ENCODE data around the gene SDF4. TPM values are rescaled to one million over a fixed set of nuclear protein-coding genes. Genes with fewer than 3 reads are reported as not detected.
"Not testable (repeated sequence)": the region's sequence is repeated elsewhere in the genome, so short reads cannot be mapped to it uniquely, and the experiment has no call there.

SDF4 gene
- total and polyA plus RNA-seq, 2 of the 13 experiments (the other 11 are each of a cell fraction or from before 2014, with no cell fraction given) = 80.8 to 107 TPM

GRCh38 chr1:1248009-1248913, 16.5 kb upstream of the SDF4 start:
- in situ Hi-C loops (cut with HindIII; ENCODE audit: extremely low pct_ligation_motif_present, low pct_unique_long_range_greater_than_20kb) = not testable (repeated sequence)

DNA sequence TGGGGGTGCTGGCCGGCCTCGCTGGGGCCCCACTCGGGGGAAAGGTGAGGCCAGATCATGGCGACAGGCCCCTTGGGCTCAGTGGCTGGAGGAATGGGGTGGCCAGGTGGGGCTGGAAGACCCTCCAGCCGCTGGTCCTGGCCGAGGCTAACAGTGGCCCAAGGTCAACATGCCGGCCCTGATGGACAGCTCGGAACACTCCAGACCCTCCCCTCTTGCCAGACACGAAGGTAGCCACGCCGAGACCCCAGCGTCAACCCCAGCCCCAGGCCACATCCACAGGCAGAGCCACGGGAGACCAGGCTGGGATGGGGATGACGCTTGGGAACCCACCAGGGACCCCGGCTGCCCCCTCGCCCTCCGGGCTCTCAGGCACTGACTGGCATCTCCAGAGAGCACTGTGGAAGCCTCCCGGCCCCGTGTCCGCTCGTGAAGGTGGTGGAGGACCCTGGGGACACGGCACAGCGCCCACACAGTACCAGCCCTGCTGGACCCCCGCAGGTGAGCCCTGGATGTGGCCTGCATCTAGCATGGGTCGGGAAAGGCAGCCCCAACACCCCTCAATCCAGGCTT, 15.6 kb upstream of the SDF4 start:
- Histone ChIP-seq H3K36me3 (replicated peaks in 1 of 2; ENCODE audit: control insufficient read depth in 1 of 2, insufficient read depth in 2 of 2, low read length in 2 of 2) (no peaks in the 10 kb centered on the region), H3K4me2 (ENCODE audit: low read depth, low read length) (no peak overlapping the region), H3K27ac (ENCODE audit: extremely low read length, insufficient read depth, low read length) (no peak overlapping the region), H3K9me3 (ENCODE audit: low read length) (no peaks in the 10 kb centered on the region), H3K27me3 (ENCODE audit: control insufficient read depth in 1 of 2, insufficient read depth in 2 of 2, low read length in 2 of 2) (no peaks in the 10 kb centered on the region), H2AFZ (ENCODE audit: low read length) (no peak overlapping the region), H3K4me1 (ENCODE audit: insufficient read depth, low read length) (peaks cover 8% of the 10 kb centered on the region), H3K9ac (ENCODE audit: insufficient read depth, low read depth, low read length) (no peak overlapping the region), H3K4me3 (replicated peaks in 1 of 3; ENCODE audit: insufficient read depth in 1 of 3, low read depth in 2 of 3, low read length in 3 of 3) (no peak overlapping the region), H3K79me2 (ENCODE audit: insufficient read depth, low read length) (no peaks in the 10 kb centered on the region), H4K20me1 (ENCODE audit: insufficient read depth, low read length) (no peaks in the 10 kb centered on the region)
- no TSS peak for BruUV-seq (replicated peaks)
- 40% methylated on average over 1 of the region's 25 CpGs for WGBS (ENCODE audit: low lambda C conversion rate)
- peak; percentile 11 for TF ChIP-seq ZNF883 (CRISPR knock-in tag; IDR thresholded peaks at IDR 0.05; ENCODE audit: not compliant biosample characterization)
- TF ChIP-seq ZNF766 (CRISPR knock-in tag; IDR thresholded peaks at IDR 0.05; ENCODE audit: borderline replicate concordance) = no peak
- 0 out of 2 replicates have a peak, but pooled peaks have one; percentile 1 for TF ChIP-seq ZC3H13 (CRISPR knock-in tag; IDR thresholded peaks at IDR 0.05)
- 0 out of 2 replicates have a peak, but pooled peaks have one; percentile 22 for TF ChIP-seq ZFX (CRISPR knock-in tag; IDR thresholded peaks at IDR 0.05; ENCODE audit: low read depth)
- intact Hi-C loops (cut with micrococcal nuclease; ENCODE audit: unreplicated experiment) (no loop called here), in situ Hi-C loops (cut with HindIII; ENCODE audit: extremely low pct_ligation_motif_present, low pct_unique_long_range_greater_than_20kb) (no loop called here)
- DNase-seq (ENCODE audit: low spot score) = no peak
- ATAC-seq = peak; percentile 15
- ChIA-PET CTCF (ENCODE audit: low intra/inter-chr PET ratio, low total read pairs) (no interaction called here), POLR2A (no interaction called here)
- FAIRE-seq = no peak

More at GRCh38 chr1:1248009-1248913, 16.5 kb upstream of the SDF4 start:
- H3K9ac ChIP-seq (ENCODE audit: insufficient read depth, low read depth, low read length); H3K4me2 ChIP-seq (ENCODE audit: low read depth, low read length); H3K79me2 ChIP-seq (ENCODE audit: insufficient read depth, low read length); DNase-seq (ENCODE audit: low spot score); H3K27ac ChIP-seq (ENCODE audit: extremely low read length, insufficient read depth, low read length); H3K4me1 ChIP-seq (ENCODE audit: insufficient read depth, low read length); H4K20me1 ChIP-seq (ENCODE audit: insufficient read depth, low read length); ATAC-seq; H3K36me3 ChIP-seq (replicated peaks in 1 of 2; ENCODE audit: control insufficient read depth in 1 of 2, insufficient read depth in 2 of 2, low read length in 2 of 2); H3K9me3 ChIP-seq (ENCODE audit: low read length); H3K4me3 ChIP-seq (replicated peaks in 1 of 3; ENCODE audit: insufficient read depth in 1 of 3, low read depth in 2 of 3, low read length in 3 of 3); POLR2A ChIA-PET; intact Hi-C loops (cut with micrococcal nuclease; ENCODE audit: unreplicated experiment); FAIRE-seq; H2AFZ ChIP-seq (ENCODE audit: low read length); H3K27me3 ChIP-seq (ENCODE audit: control insufficient read depth in 1 of 2, insufficient read depth in 2 of 2, low read length in 2 of 2); CTCF ChIA-PET (ENCODE audit: low intra/inter-chr PET ratio, low total read pairs); BruUV-seq (replicated peaks): not testable (repeated sequence)
- TF ChIP-seq, protein P1, sequence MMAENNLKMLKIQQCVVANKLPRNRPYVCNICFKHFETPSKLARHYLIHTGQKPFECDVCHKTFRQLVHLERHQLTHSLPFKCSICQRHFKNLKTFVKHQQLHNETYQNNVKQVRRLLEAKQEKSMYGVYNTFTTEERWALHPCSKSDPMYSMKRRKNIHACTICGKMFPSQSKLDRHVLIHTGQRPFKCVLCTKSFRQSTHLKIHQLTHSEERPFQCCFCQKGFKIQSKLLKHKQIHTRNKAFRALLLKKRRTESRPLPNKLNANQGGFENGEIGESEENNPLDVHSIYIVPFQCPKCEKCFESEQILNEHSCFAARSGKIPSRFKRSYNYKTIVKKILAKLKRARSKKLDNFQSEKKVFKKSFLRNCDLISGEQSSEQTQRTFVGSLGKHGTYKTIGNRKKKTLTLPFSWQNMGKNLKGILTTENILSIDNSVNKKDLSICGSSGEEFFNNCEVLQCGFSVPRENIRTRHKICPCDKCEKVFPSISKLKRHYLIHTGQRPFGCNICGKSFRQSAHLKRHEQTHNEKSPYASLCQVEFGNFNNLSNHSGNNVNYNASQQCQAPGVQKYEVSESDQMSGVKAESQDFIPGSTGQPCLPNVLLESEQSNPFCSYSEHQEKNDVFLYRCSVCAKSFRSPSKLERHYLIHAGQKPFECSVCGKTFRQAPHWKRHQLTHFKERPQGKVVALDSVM (CRISPR knock-in tag; IDR thresholded peaks at IDR 0.05) = peak; percentile 89
- 67% methylated on average over 3 of the region's 21 CpGs for WGBS (ENCODE audit: low lambda C conversion rate)
